ENCODE results near the gene LRRC7. TPM values are rescaled to one million over a fixed set of nuclear protein-coding genes. Genes with fewer than 3 reads are reported as not detected.

The LRRC7 gene
- polyA plus RNA-seq, 1 donor from 2014 or later = 141 TPM

DNA sequence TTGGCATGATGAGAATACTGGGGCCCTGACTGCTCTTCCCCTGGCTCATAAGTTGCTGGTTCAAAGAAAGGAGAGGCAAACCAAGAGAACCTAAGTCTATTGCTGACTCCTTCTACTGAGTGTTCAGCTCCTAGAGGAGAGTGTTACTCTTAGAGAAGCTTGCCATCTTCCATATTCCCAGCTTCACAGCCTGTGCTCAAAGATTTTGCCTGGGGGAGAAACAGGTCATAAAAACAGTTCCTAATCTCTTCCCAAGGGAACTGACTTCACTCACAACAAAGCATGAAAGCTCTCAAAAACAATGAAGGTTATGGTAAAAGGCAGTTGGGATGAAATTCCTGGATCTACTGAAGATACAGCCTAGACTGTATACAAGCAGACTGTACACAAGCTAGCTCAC is 600.6 kb downstream of the LRRC7 start:
- no peak for TF ChIP-seq RAD21 (conservative IDR thresholded peaks at IDR 0.05)
- no peak for TF ChIP-seq SMC3 (conservative IDR thresholded peaks at IDR 0.05; ENCODE audit: poor library complexity)
- TF ChIP-seq EZH2 (IDR thresholded peaks at IDR 0.05; ENCODE audit: borderline replicate concordance, insufficient read depth, low read length, poor library complexity, severe bottlenecking) = no peak
- no peak for TF ChIP-seq EP300 (conservative IDR thresholded peaks at IDR 0.05; ENCODE audit: poor library complexity, severe bottlenecking)
- TF ChIP-seq TAF1 (IDR thresholded peaks at IDR 0.05; ENCODE audit: low read depth) = no peak
- TF ChIP-seq, protein P1, sequence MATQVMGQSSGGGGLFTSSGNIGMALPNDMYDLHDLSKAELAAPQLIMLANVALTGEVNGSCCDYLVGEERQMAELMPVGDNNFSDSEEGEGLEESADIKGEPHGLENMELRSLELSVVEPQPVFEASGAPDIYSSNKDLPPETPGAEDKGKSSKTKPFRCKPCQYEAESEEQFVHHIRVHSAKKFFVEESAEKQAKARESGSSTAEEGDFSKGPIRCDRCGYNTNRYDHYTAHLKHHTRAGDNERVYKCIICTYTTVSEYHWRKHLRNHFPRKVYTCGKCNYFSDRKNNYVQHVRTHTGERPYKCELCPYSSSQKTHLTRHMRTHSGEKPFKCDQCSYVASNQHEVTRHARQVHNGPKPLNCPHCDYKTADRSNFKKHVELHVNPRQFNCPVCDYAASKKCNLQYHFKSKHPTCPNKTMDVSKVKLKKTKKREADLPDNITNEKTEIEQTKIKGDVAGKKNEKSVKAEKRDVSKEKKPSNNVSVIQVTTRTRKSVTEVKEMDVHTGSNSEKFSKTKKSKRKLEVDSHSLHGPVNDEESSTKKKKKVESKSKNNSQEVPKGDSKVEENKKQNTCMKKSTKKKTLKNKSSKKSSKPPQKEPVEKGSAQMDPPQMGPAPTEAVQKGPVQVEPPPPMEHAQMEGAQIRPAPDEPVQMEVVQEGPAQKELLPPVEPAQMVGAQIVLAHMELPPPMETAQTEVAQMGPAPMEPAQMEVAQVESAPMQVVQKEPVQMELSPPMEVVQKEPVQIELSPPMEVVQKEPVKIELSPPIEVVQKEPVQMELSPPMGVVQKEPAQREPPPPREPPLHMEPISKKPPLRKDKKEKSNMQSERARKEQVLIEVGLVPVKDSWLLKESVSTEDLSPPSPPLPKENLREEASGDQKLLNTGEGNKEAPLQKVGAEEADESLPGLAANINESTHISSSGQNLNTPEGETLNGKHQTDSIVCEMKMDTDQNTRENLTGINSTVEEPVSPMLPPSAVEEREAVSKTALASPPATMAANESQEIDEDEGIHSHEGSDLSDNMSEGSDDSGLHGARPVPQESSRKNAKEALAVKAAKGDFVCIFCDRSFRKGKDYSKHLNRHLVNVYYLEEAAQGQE (IDR thresholded peaks at IDR 0.05; ENCODE audit: borderline replicate concordance) = no peak
- no peak for TF ChIP-seq POLR2AphosphoS5 (IDR thresholded peaks at IDR 0.05)
- TF ChIP-seq, protein P2, sequence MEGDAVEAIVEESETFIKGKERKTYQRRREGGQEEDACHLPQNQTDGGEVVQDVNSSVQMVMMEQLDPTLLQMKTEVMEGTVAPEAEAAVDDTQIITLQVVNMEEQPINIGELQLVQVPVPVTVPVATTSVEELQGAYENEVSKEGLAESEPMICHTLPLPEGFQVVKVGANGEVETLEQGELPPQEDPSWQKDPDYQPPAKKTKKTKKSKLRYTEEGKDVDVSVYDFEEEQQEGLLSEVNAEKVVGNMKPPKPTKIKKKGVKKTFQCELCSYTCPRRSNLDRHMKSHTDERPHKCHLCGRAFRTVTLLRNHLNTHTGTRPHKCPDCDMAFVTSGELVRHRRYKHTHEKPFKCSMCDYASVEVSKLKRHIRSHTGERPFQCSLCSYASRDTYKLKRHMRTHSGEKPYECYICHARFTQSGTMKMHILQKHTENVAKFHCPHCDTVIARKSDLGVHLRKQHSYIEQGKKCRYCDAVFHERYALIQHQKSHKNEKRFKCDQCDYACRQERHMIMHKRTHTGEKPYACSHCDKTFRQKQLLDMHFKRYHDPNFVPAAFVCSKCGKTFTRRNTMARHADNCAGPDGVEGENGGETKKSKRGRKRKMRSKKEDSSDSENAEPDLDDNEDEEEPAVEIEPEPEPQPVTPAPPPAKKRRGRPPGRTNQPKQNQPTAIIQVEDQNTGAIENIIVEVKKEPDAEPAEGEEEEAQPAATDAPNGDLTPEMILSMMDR (IDR thresholded peaks at IDR 0.05; ENCODE audit: poor library complexity, severe bottlenecking) = no peak
- no peak for TF ChIP-seq MXI1 (conservative IDR thresholded peaks at IDR 0.05; ENCODE audit: poor library complexity, severe bottlenecking)
- Histone ChIP-seq H3F3A (ENCODE audit: insufficient read depth, low read length, poor library complexity, severe bottlenecking) (no peaks in the 10 kb centered on the region), H3K9me3 (ENCODE audit: low read length) (no peaks in the 10 kb centered on the region)

DNA sequence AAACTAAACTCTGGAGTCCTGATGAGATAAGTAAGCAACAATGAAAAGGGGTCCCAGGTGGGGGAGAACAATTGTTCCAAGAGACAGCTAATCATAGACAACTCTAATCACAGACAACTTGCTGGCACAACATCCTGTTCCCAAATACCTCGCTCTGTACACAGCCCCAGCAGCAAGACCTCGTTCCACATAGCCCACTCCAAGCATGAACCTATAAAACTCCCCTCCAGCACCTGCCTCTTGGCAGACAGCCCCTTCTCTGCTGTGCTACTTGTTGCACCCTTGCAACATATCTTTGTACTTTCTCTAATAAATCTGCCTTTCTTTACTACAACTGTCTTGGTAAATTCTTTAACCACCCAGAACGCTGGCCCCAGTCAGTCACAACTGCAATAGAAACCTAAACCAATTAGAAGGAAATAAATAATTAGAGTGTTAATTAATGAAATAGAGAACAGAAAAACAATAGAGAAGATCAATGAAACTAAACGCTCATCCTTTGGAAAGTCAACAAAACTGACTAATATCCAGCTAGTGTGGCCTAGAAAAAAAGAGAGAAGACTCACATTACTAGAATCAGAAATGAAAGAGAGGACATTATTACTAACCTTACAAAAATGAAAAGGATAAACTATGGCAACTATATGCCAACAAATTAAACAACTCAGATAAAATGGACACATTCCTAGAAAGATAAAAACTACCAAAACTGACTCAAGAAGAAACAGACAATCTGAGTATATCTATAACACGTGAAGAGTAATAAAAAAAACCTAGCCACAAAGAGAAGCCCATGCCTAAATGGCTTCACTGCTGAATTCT is 601.5 kb downstream of the LRRC7 start:
- no peak overlapping the region for H2AFZ ChIP-seq (ENCODE audit: low read depth, low read length)

More for the DNA sequence above, 600.6 kb downstream of the LRRC7 start:
- H3K4me3 ChIP-seq (ENCODE audit: low read length) = no peak overlapping the region
- H3K4me2 ChIP-seq (ENCODE audit: low read length) = no peak overlapping the region
- no peak overlapping the region for H3K27ac ChIP-seq (ENCODE audit: low read length)
- no peaks in the 10 kb centered on the region for H3K27me3 ChIP-seq (ENCODE audit: insufficient read depth, low read depth, low read length)
- H3K79me2 ChIP-seq (replicated peaks; ENCODE audit: insufficient read depth, low read length) = no peaks in the 10 kb centered on the region
- peaks cover 5% of the 10 kb centered on the region for H3K36me3 ChIP-seq (ENCODE audit: insufficient read depth, low read length)
- no peak overlapping the region for H3K9ac ChIP-seq (ENCODE audit: low read length)
- no peaks in the 10 kb centered on the region for H3K9me2 ChIP-seq (ENCODE audit: insufficient read depth, low read length)
- no peaks in the 10 kb centered on the region for H4K20me1 ChIP-seq (ENCODE audit: insufficient read depth)
- H2AFZ ChIP-seq (ENCODE audit: low read depth, low read length) = no peak overlapping the region

More for the DNA sequence above, 601.5 kb downstream of the LRRC7 start:
- no peak overlapping the region for H3K4me3 ChIP-seq (ENCODE audit: low read length)
- TF ChIP-seq, protein P1 (IDR thresholded peaks at IDR 0.05; ENCODE audit: borderline replicate concordance) = no peak
- TF ChIP-seq SMC3 (conservative IDR thresholded peaks at IDR 0.05; ENCODE audit: poor library complexity) (no peak), EZH2 (IDR thresholded peaks at IDR 0.05; ENCODE audit: borderline replicate concordance, insufficient read depth, low read length, poor library complexity, severe bottlenecking) (no peak), TAF1 (IDR thresholded peaks at IDR 0.05; ENCODE audit: low read depth) (no peak), RAD21 (conservative IDR thresholded peaks at IDR 0.05) (no peak), MXI1 (conservative IDR thresholded peaks at IDR 0.05; ENCODE audit: poor library complexity, severe bottlenecking) (no peak), POLR2AphosphoS5 (IDR thresholded peaks at IDR 0.05) (no peak), EP300 (conservative IDR thresholded peaks at IDR 0.05; ENCODE audit: poor library complexity, severe bottlenecking) (no peak)
- TF ChIP-seq, protein P2 (IDR thresholded peaks at IDR 0.05; ENCODE audit: poor library complexity, severe bottlenecking) = no peak
- H3K36me3 ChIP-seq (ENCODE audit: insufficient read depth, low read length) = peaks cover 5% of the 10 kb centered on the region
- no peak overlapping the region for H3K9ac ChIP-seq (ENCODE audit: low read length)
- H3K4me2 ChIP-seq (ENCODE audit: low read length) = no peak overlapping the region
- H3K79me2 ChIP-seq (replicated peaks; ENCODE audit: insufficient read depth, low read length) = no peaks in the 10 kb centered on the region
- H3K9me3 ChIP-seq (ENCODE audit: low read length) = no peaks in the 10 kb centered on the region
- H3K27me3 ChIP-seq (ENCODE audit: insufficient read depth, low read depth, low read length) = no peaks in the 10 kb centered on the region
- H4K20me1 ChIP-seq (ENCODE audit: insufficient read depth) = no peaks in the 10 kb centered on the region
- H3K27ac ChIP-seq (ENCODE audit: low read length) = no peak overlapping the region
- no peaks in the 10 kb centered on the region for H3F3A ChIP-seq (ENCODE audit: insufficient read depth, low read length, poor library complexity, severe bottlenecking)
- no peaks in the 10 kb centered on the region for H3K9me2 ChIP-seq (ENCODE audit: insufficient read depth, low read length)

Measured in neural cell (in vitro differentiated cells).